Hair follicular keratinocyte (primary cell): Measurements from ENCODE around the gene BACH1. TPM values are rescaled to one million over a fixed set of nuclear protein-coding genes. Genes with fewer than 3 reads are reported as not detected.

ENCODE experiments used
- total RNA-seq: library from RNA; depleted of rRNA; stranded (reverse); fragments of >200 nt; gene quantifications from 2 replicates; pipeline ENCODE4 v1.2.3, GENCODE V29; 2015

BACH1 gene
- 23.7 and 48.7 TPM in 2 replicates for total RNA-seq

GRCh38 chr21:29298348-29299045, at the start of gene BACH1:
Gene BACH1, plus strand, starts transcription at chr21:29298922. Its CDS starts 22,359 bp downstream, at chr21:29321281.

Other genes starting within 250 kb of the BACH1 start
- gene CCT8, start 225.3 kb upstream of the BACH1 start, total RNA-seq = 226 and 330 TPM in 2 replicates
- 4.1 and 11.6 TPM in 2 replicates for gene MAP3K7CL, start 168.3 kb upstream of the BACH1 start, total RNA-seq